ENCODE results near the gene MRTFA. TPM values are rescaled to one million over a fixed set of nuclear protein-coding genes. Genes with fewer than 3 reads are reported as not detected.

MRTFA gene
- total RNA-seq, 6 experiments from 2014 or later = 9.3 to 20.6 (median 16.3) TPM

GRCh38 chr22:40368836-40369235 lies 267.7 kb downstream of the MRTFA start:
- DNase-seq = no peak
- intact Hi-C loops (cut with DNase I) = no loop called here
- 91% methylated on average over 3 of the region's 3 CpGs for WGBS (ENCODE audit: insufficient coverage, low coverage, low lambda C conversion rate, missing lambda C conversion rate)
- Histone ChIP-seq H3K36me3 (peaks cover 0 to 37% (median 18%) of the 10 kb centered on the region in 4 donors), H3K4me3 (no peak overlapping the region), H3K4me1 (peaks cover 0 to 6% (median 0%) of the 10 kb centered on the region in 4 donors), H3K27ac (no peak overlapping the region), H3K9me3 (no peaks in the 10 kb centered on the region), H3K27me3 (no peaks in the 10 kb centered on the region)
- TF ChIP-seq CTCF (IDR thresholded peaks at IDR 0.05) (no peak), POLR2A (IDR thresholded peaks at IDR 0.05) (no peak)
- no peak for ATAC-seq

GRCh38 chr22:40368016-40368415 lies 268.5 kb downstream of the MRTFA start:
- Histone ChIP-seq H3K27ac (no peak overlapping the region), H3K27me3 (no peaks in the 10 kb centered on the region), H3K4me1 (peaks cover 0 to 6% (median 0%) of the 10 kb centered on the region in 4 donors), H3K4me3 (no peak overlapping the region), H3K36me3 (peaks cover 1 to 45% (median 23%) of the 10 kb centered on the region in 4 donors), H3K9me3 (no peaks in the 10 kb centered on the region)
- DNase-seq (no peak), ATAC-seq (no peak)
- no peak for TF ChIP-seq CTCF (IDR thresholded peaks at IDR 0.05)
- TF ChIP-seq POLR2A (IDR thresholded peaks at IDR 0.05) = no peak
- intact Hi-C loops (cut with DNase I) = no loop called here
- 85% methylated on average over 5 of the region's 6 CpGs for WGBS (ENCODE audit: insufficient coverage, low coverage, low lambda C conversion rate, missing lambda C conversion rate)

- no peak for DNase-seq
These were observed 269.2 kb downstream of the MRTFA start for GRCh38 chr22:40367342-40367741.

GRCh38 chr22:40366068-40366467 lies 270.5 kb downstream of the MRTFA start:
- 100% methylated on average over 2 of the region's 2 CpGs for WGBS (ENCODE audit: insufficient coverage, low coverage, low lambda C conversion rate, missing lambda C conversion rate)
- Histone ChIP-seq H3K4me1 (no peaks in the 10 kb centered on the region), H3K27me3 (no peaks in the 10 kb centered on the region), H3K27ac (no peak overlapping the region), H3K9me3 (no peaks in the 10 kb centered on the region), H3K36me3 (peaks cover 12 to 64% (median 36%) of the 10 kb centered on the region in 4 donors), H3K4me3 (no peak overlapping the region)
- no peak for DNase-seq
- intact Hi-C loops (cut with DNase I) = no loop called here
- TF ChIP-seq POLR2A (IDR thresholded peaks at IDR 0.05) (no peak), CTCF (IDR thresholded peaks at IDR 0.05) (no peak)
- no peak for ATAC-seq

More at GRCh38 chr22:40367342-40367741, 269.2 kb downstream of the MRTFA start:
- peaks cover 0 to 6% (median 0%) of the 10 kb centered on the region in 4 donors for H3K4me1 ChIP-seq
- no peaks in the 10 kb centered on the region for H3K9me3 ChIP-seq
- ATAC-seq = no peak
- no peak for TF ChIP-seq POLR2A (IDR thresholded peaks at IDR 0.05)
- no peak for TF ChIP-seq CTCF (IDR thresholded peaks at IDR 0.05)
- intact Hi-C loops (cut with DNase I) = no loop called here
- H3K27ac ChIP-seq = no peak overlapping the region
- no peaks in the 10 kb centered on the region for H3K27me3 ChIP-seq
- WGBS (ENCODE audit: insufficient coverage, low coverage, low lambda C conversion rate, missing lambda C conversion rate) = 71% methylated on average over 6 of the region's 6 CpGs
- no peak overlapping the region for H3K4me3 ChIP-seq
- peaks cover 8 to 52% (median 27%) of the 10 kb centered on the region in 4 donors for H3K36me3 ChIP-seq

GRCh38 chr22:40364431-40364830 lies 272.1 kb downstream of the MRTFA start:
- ATAC-seq (no peak), DNase-seq (no peak)
- H3K27ac ChIP-seq = no peak overlapping the region
- H3K4me1 ChIP-seq = no peaks in the 10 kb centered on the region
- WGBS (ENCODE audit: insufficient coverage, low coverage, low lambda C conversion rate, missing lambda C conversion rate) = 100% methylated on average over 1 of the region's 1 CpG
- H3K4me3 ChIP-seq = no peak overlapping the region
- no peaks in the 10 kb centered on the region for H3K9me3 ChIP-seq
- H3K36me3 ChIP-seq = peaks cover 19 to 81% (median 46%) of the 10 kb centered on the region in 4 donors
- no peaks in the 10 kb centered on the region for H3K27me3 ChIP-seq
- intact Hi-C loops (cut with DNase I) = no loop called here
- TF ChIP-seq POLR2A (IDR thresholded peaks at IDR 0.05) (no peak), CTCF (IDR thresholded peaks at IDR 0.05) (no peak)

Data from right lobe of liver (tissue), 6 donors.